ENCODE measurements around the gene BTBD7.

DNA sequence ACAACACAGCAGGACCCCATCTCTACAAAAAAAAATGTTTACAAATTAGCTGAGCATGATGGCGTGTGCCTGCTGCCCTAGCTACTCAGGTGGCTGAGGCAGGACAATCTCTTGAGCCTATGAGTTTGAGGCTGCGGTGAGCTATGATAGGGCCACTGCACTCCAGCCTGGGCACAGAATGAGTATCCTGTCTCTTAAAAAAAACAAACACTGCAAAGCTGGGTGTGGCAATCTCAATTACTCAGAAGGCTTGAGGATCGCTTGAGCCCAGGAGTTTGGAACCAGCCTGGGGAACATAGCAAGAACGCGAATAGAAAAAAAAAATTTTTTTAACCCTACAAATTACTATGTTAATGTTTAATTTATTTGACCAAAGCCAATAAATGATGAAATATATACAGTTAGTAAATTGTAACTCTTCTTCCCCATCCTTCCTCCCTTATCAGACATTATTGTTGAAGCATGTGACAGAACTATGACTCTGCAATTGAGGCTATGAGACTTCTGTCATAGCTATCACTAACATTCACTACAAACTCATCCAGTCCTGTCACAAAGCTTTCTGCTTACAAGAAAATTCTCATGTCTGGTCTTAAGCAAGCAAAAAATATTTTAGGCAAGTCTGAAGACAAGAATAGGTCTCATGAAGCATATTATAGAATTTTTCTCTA is 9.8 kb downstream of the BTBD7 start:
- no peak for TF ChIP-seq POLR2AphosphoS5 (IDR thresholded peaks at IDR 0.05; ENCODE audit: insufficient read depth in 1 of 2, low read depth in 1 of 2)
- TF ChIP-seq, protein P1, sequence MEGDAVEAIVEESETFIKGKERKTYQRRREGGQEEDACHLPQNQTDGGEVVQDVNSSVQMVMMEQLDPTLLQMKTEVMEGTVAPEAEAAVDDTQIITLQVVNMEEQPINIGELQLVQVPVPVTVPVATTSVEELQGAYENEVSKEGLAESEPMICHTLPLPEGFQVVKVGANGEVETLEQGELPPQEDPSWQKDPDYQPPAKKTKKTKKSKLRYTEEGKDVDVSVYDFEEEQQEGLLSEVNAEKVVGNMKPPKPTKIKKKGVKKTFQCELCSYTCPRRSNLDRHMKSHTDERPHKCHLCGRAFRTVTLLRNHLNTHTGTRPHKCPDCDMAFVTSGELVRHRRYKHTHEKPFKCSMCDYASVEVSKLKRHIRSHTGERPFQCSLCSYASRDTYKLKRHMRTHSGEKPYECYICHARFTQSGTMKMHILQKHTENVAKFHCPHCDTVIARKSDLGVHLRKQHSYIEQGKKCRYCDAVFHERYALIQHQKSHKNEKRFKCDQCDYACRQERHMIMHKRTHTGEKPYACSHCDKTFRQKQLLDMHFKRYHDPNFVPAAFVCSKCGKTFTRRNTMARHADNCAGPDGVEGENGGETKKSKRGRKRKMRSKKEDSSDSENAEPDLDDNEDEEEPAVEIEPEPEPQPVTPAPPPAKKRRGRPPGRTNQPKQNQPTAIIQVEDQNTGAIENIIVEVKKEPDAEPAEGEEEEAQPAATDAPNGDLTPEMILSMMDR (IDR thresholded peaks at IDR 0.05) = no peak

All from vagina (tissue), 2 donors.